HL-60/S4 (cell line): ENCODE data around the gene CELF5.
"Not testable (repeated sequence)": the region's sequence is repeated elsewhere in the genome, so short reads cannot be mapped to it uniquely, and the experiment has no call there.

Source experiments
- in situ Hi-C: fragments of 300-500 bp; cut with MboI; formaldehyde crosslinking; loops from 2 replicates; pipeline ENCODE4 v1.14.3; 2022; ENCODE audit warnings: low sequenced_read_pairs

Gene CELF5

DNA sequence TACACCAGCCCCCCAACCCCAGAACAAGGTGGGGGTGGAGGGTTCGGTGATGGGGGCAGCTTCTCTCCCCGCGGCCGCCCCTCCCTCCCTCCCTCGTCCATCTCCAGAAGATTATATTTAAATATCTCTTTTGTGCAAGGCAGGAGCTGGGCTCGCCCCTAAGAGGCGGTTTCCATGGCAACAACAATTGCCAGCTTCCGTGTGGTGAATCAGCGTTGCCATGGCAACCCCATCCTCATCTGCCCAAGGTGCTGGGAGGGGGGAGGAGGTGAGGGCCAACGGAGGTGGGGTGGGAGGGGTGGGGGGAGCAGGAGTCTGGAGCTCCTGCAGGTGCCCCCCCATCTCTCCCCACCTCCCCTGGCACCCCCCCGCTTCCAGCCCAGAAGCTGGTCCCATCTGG lies 46.4 kb downstream of the CELF5 start:
- in situ Hi-C loops, result no loop called here

DNA sequence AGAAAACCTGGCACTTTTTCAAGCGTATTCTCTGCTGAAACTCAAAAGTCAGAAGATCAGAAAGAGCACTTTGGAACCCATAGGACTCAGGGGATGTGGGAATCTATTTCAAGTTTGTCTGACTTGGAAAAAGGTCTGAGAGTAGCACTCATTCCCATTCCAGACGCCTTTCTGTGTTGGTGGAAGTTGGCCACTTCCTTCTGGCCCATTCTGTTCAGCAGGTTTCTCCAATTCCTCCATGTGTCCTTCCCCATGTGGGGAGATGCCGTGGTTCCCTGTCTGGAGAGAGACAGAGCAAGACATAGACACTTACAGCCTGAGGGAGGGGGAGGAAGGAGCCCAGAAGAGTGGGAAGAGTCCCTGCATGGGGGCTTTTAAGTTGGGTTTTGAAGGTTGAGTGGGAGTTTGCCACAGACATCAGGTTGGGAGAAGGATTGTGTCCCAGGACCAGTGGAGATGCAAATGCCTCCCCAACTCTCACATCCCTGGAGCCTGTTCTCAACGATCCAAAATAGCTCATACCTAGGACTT lies 48.0 kb downstream of the CELF5 start:
- in situ Hi-C loops, result no loop called here

DNA sequence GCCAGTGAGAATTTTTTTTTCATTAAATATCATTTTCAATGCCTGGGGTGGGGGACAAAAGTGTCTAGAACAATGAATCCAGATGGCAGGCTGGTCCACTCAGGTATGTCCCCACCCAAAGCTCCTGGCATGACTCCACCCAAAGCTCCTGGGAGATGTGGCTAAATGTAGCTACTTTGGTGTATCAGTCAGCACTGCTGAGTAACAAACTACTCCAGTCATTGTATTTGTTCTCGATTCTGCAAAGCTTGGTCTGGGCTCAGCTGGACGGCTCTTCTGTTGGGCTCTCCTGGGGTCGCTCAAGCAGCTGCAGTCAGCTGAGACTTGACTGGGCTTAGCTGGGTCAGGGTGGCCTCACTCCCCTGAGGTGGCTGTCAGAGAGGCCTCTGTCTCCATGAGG lies 48.5 kb downstream of the CELF5 start:
- in situ Hi-C loops, result no loop called here

DNA sequence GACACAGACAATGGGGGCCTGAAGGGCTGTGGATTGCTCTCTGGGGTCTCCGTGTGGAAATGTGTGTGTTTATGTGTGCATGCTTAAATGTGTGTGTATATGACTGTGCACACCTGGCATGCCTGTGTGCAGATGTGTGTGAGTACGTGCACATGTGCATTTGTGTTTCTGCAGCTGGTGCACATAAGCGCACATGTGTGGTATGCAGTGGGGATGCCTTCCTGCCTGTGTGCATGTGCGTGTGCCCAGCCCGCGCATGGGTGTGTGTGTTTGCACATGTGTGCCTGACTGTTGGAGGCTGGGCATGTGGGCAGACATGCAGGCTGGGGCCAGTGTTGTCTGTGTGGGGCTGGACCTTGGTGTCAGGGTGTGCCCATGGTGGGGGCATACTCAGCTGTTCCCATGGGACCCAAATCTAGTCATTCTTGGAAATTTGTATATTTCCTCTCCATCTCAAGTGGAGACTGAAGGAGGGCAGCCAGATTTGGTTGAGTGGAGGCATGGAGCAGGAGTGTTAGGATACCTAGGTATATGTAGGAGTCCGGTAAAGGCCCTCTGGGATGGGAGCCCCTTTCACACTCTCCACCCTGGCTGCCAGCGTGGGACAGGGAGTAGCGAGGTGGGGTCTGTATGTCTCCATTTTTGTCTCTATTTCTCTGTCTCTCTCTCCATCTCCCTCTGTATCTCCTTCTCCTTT lies 49.9 kb downstream of the CELF5 start:
- in situ Hi-C loops, result no loop called here

DNA sequence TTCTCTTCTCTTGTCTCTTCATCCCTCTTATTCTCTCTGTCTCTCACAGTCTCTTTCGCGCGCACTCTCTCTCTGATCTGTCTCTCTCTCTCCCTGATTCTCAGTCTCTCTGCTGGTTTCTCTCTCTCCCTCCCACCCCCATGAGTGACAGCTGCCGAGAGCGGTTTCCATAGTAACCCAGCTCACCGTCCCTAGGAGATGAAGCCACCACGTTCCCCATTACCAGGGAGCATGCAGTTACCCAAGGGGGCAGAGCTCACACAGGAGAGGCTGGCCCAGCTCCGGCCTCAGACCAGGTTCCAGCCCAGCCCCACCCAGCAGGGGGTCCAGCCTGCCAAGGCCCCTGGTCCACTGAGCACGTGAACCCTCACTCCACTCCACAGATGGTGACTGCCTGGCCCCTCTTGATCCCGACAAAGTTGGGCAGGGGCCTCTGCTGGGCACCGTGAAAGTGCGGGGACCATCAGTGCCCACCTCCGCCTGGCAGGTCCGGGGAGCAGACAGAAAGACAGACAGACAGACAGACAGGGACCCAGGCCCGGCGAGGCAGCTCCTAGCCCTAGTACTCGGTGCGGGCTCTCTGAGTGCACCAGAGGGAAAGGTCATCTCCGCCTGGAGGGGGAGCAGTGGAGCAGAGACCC lies 50.6 kb downstream of the CELF5 start:
- in situ Hi-C loops, result no loop called here

DNA sequence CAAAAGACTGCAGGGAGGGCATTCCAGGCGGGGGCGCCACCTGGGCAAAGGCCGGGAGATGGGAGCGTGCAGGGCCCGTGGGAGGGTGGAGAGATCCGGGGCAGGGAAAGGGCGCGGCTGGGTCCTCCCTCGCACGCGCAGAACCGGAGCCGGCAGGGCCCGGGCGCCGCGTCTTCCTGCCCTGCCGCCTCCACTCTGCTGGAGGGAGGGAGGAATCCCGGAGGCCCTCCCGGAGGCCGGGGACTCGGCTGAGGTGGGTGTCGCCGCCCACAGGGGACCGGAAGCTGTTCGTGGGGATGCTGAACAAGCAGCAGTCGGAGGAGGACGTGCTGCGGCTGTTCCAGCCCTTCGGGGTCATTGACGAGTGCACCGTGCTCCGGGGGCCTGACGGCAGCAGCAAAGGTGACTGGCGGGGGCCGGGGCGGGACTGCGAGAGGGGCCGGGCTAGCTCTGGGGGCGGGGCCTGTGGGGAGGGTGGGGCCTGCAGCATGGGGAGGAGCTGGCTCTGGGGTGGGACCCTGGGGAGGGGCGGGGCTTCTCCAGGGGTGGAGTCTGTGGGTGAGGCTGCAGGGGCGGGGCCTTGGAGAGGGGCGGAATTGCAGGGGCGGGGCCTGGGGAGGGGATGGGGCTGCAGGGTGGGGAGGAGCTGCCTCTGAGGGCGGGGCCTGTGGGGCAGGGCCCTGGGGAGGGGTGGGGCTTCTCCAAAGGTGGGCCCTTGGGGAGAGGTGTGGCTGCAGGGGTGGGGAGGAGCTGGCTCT lies 51.3 kb downstream of the CELF5 start:
- in situ Hi-C loops, result no loop called here

DNA sequence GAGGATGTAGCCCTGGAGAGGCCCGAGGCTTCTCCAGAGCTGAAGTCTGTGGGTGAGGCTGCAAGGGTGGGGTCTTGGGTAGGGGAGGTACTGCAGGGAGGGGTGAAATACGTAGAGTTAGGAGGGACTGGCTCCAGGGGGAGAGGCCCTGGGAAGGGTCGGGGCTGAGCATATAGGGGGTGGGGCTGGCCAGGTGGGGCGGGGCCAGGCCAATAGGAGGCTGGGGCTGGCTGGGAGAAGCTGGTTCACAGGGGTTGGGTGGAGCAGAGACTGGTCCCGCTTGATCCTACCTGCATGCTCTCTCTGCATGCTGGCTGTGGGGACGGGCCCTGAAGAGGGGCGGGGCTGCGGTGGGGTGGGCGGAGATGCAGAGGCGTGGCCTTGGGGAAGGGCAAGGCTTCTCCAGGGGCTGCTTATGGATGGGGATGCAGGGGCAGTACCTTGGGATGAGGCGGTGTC lies 51.9 kb downstream of the CELF5 start:
- in situ Hi-C loops, result no loop called here

DNA sequence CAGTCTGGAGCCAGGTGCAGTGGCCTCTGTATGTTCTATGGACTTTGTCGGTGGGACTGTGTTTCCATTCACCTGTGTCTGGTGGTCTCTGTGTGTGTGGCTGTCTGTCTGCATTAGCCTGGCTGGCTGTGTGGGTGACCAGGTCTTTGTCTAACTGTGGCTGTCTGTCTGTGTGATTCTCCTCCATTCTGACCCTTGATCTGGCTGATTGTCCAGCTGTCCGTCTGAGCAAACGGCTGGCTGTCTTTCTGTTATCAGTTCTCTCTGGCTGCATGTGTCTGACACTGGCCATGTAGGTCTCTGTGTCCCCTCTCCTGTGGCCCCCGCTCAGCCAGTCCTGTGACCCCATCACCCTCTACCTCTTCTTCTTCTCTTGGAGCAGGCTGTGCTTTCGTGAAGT lies 53.2 kb downstream of the CELF5 start:
- in situ Hi-C loops, result no loop called here

DNA sequence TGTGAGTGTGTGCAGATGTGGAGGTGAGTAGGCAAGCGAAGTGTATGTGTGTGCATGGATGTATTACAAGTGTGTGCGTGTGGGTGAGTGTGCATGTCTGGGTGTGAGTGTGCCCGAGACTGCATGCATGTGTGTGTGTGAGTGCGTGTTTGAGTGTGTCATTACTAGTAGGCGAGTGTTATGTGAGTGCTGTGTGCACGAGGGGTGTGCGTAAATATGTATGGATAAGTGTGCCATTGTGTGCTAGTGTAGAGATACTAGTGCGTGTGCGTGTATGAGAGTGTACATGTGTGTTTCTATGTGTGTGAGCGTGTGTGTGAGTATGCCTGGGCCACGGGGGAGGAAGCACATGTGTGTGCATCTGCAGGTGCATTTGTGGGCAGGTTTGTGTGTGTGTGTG lies 53.8 kb downstream of the CELF5 start:
- in situ Hi-C loops, result no loop called here

DNA sequence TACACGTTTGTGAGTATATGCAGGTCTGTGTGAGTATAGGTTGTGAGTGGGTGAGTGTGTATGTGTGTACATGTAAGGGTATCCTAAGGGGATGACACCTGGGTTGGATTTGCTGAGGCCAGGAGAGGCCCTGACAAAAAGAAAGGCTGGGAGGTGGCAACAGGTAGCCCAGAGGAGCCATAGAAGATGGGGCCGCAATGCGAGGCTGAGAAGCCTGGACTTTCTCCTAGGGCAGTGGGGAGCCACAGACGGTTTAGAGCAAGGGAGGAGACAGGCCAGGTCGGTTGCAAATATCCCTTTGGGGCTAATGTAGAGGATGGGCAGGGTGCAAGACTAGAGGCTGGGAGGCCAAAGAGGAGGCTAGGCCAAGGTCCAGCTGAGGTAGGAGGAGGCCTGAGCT lies 54.3 kb downstream of the CELF5 start:
- in situ Hi-C loops, result no loop called here

DNA sequence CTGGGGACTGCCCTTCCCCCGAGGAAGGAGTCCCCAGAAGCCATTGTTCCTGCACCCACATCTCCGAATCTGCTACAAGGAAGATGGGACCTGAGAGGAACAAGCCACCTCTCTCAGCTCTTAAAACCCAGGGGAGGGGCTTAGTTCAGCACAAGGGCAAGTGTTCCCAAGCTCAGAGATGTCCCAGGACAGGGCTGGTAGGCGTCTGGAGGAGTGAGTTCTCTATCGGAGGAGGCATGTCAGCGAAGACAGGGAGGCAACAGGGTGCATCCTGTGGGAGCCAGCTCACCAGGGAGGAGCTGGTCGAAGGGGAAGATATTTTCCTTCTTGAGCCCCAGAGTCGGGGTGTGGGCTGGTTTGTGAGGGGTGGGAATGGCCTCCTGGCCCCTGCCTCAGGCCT lies 54.8 kb downstream of the CELF5 start:
- in situ Hi-C loops, result no loop called here

DNA sequence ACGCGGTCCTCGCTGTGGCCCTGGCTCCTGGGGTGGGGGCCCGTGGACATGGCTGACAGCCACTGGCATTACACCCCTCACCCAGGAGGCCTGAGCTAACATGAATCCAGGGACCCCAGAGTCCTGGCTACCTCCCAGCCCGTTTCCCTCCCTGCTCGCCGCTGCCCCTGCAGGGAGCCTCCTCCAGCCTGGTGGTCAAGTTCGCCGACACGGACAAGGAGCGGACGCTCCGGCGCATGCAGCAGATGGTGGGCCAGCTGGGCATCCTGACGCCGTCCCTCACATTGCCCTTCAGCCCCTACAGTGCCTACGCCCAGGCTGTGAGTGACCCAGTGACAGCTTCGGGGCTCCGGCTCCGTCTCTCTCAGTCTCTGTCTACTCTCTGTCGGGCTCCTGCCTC lies 56.6 kb downstream of the CELF5 start:
- in situ Hi-C loops, result no loop called here

DNA sequence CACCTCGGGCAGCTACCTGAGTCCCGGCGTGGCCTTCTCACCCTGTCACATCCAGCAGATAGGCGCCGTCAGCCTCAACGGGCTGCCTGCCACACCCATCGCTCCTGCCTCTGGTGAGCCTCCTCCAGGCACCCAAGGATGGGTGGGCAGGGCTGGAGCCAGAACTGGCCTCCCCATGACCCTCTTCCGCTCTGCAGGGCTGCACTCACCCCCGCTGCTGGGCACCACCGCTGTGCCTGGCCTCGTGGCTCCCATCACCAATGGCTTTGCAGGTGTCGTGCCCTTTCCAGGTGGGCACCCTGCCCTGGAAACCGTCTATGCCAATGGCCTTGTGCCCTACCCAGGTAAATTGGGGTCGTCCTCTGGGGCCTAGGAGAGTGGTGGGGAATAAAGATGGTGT lies 57.7 kb downstream of the CELF5 start:
- in situ Hi-C loops, result no loop called here

DNA sequence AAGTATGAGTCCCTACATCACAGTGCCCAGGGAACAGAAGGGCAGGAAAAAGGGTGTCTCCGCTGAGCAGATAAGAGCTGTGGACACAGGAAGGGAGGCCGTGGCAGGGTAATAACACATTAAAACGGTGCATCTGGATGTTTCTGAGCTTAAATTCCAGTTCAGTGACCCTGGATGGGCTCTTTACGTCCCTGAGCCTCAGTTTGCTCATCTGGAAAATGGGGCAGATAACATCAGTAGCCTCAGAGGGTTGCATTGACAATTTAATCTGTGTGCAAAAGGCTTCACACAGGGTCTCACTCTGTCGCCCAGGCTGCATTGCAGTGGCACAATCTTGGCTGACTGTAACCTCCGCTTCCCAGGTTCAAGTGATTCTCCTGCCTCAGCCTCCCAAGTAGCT lies 58.1 kb downstream of the CELF5 start:
- in situ Hi-C loops, result no loop called here

DNA sequence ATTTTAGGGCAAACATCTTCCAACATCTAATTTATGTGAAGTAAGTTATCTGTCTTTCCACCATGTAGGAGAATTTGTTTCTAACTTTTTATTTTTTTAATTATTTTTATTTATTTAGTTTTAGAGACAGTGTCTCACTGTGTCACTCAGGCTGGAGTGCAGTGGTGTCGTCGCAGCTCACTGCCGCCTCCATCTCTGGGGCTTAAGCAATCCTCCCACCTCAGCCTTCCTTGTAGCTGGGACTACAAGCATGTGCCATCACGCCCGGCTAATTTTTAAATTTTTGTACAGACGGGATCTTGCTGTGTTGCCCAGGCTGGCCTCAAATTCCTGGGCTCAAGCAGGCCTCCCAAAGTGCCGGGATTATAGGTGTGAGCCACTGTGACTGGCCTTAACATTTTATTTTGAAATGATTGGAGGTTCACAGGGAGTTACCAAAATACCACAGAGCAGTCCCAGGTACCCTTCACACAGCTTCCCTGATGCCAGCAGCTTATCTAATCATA lies 58.8 kb downstream of the CELF5 start:
- in situ Hi-C loops, result no loop called here

DNA sequence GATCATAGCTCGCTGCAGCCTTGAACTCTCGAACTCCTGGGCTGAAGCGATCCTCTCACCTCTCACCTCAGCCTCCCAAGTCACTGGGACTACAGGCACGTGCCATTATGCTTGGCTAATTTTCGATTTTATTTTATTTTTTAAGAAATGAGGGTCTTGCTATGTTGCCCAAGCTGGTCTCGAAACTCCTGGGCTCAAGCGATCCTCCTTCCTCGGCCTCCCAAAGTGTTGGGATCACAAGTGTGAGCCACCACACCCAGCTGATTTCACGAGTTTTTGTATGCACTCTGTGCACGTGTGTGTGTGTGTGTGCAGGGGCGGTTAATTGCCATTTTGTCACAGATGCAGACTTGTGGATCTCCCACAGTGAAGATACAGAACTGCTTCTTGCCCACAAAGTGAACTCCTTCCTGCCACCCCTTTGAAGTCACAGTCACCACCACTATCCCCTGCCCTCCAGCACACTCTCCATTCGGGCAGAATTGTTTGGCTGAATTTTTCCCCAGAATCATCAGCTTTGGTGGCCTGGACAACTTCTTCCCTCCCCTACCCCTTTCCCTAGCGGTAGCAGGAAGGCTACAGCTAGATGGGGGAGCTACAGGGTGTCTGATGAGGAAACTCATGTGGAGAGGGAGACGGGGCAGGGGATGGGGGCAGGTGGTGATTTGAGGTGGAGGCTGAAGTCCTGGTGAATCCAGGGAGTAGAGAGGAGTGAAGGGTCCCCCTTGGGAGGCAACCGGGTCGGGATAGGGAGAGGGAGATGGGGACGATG lies 59.6 kb downstream of the CELF5 start:
- in situ Hi-C loops, result no loop called here

DNA sequence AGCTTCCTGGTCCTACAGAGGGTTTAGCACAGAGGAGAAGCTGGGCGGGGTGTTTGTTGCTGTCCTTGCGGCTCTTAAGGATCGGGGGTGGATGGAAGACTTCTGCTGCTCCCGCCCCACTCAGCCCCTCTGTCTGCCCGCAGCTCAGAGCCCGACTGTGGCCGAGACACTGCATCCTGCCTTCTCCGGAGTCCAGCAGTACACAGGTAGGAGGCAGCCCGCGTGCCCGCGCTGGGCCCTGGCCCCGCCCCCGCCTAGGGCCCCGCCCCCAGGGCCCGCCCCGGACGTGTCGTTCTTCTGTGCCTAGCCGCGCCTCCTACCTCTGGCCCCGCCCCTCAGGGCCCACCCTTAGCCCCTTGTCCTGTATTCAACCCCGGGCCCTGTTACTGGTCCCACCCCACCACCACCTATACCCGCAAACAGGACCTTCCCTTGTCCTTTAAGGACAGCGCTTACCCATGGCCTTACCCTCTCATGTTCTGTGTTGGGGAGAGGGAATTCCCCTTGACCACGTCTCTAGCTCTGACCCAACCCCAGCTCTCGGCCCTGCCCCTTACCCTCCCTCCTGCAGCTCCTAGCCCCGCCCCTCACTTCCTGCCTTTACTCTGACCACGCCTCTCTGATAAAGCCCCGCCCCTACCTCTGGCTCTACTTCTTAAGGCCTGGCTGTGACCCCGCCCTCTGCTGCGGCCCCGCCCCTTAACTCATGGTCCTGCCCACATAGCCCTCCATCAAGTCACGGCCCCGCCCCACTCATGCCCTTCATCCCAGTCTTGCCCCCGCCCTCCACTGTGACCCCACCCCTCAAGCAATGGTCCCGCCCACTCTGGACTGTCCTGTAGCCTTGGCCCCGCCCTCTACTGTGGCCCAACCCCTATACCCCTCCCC lies 60.5 kb downstream of the CELF5 start:
- in situ Hi-C loops, result no loop called here

DNA sequence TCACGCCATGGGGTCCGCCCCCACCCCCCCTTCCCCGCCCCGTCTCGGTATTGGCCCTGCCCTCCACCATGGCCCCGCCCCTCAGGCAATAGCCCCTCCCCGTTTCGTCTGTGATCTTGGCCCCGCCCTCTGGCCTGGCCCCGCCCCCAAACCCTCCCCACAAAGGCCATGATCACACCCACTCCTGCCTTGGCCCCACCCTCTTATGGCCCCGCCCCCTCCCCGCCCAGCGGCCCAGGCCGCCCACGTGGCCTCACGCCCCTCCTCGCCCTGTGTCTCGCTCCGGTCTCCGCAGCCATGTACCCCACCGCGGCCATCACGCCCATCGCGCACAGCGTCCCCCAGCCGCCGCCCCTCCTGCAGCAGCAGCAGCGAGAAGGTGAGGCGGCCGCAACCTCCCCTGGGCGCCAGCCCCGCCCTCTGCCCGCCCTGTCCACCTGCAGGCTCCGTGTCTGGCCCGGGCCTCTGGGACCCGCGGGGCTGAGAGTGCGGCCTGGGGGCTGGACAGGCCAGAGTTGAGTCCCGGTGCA lies 61.3 kb downstream of the CELF5 start:
- in situ Hi-C loops, result no loop called here

DNA sequence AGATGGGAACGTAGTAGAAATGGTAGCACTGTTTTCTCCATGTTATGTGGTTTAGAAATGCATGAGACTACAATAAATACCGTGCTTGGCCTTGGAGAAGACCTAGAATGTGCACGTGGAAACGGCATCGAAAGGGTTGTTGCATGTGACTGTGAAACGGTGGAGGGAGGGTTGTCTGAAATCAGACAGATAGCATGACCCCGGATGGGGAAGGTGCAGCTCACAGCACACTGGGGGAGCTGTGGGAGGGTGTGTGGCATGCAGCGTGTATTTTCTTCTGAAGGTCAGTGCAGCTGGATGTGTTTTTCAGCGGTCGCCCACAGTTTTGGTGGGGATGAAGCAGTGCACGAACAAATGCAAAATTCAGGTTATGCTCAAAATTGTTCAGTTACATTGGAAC lies 63.4 kb downstream of the CELF5 start:
- in situ Hi-C loops, result no loop called here

DNA sequence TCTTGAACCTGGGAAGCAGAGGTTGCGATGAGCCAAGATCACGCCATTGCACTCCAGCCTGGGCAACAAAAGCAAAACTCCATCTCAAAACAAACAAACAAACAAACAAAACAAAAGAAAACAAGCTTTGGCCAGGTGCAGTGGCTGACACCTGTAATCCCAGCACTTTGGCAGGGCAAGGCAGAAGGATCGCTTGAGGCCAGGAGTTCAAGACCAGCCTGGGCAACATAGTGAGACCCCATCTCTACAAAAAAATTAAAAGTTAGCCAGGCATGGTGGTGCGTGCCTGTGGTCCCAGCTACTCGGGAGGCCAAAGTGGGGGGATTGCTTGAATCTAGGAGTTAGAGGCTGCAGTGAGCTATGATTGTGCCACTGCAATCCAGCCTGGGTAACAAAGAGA lies 64.0 kb downstream of the CELF5 start:
- in situ Hi-C loops, result not testable (repeated sequence)
